OCI-LY7 (cell line): ENCODE results near the gene RTL3.

Experiments
- EZH2phosphoT487 ChIP-seq: fragments of 200-600 bp; sonication (generic); IDR thresholded peaks from 2 replicates; pipeline ENCODE4 v1.6.1; 2018; ENCODE audit warnings: low read depth, borderline replicate concordance, mild to moderate bottlenecking, mixed run types, antibody characterized with exemption, low read length, moderate library complexity, mixed read lengths
- TF ChIP-seq, protein P1 (sequence below): fragments of 200-600 bp; sonication (generic); conservative IDR thresholded peaks from 2 replicates; pipeline ENCODE4 v1.5.1; 2014; ENCODE audit warnings: mild to moderate bottlenecking, antibody characterized with exemption, low read length, moderate library complexity, mixed read lengths

DNA sequence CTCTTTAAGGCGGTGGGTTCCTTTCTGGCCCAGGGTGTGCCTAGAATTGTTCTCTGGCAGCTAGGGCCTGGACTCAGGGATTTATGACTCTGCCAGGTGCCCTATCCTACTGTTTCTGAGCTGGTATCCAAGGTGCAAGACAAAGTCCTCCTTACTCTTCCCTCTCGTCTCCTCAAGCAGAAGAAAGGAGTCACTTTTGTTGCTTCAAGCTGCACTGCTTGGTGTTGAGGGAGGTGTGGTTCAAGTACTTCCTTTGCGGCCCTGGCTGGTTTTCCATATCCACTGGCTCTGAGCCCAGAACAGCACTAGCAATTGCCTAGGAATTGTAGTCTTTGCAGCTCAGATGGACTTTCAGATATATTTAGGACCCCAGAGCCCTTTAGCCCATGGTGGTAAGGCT lies 39.3 kb downstream of the RTL3 start:
- TF ChIP-seq, protein P1, sequence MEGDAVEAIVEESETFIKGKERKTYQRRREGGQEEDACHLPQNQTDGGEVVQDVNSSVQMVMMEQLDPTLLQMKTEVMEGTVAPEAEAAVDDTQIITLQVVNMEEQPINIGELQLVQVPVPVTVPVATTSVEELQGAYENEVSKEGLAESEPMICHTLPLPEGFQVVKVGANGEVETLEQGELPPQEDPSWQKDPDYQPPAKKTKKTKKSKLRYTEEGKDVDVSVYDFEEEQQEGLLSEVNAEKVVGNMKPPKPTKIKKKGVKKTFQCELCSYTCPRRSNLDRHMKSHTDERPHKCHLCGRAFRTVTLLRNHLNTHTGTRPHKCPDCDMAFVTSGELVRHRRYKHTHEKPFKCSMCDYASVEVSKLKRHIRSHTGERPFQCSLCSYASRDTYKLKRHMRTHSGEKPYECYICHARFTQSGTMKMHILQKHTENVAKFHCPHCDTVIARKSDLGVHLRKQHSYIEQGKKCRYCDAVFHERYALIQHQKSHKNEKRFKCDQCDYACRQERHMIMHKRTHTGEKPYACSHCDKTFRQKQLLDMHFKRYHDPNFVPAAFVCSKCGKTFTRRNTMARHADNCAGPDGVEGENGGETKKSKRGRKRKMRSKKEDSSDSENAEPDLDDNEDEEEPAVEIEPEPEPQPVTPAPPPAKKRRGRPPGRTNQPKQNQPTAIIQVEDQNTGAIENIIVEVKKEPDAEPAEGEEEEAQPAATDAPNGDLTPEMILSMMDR: no peak
- no peak for TF ChIP-seq EZH2phosphoT487
